Smooth muscle cell of the coronary artery (primary cell): Measurements from ENCODE around the gene MACROD1. TPM values are rescaled to one million over a fixed set of nuclear protein-coding genes. Genes with fewer than 3 reads are reported as not detected.

Experiments used
- total RNA-seq: library from RNA; depleted of rRNA; stranded (reverse); fragments of >200 nt; gene quantifications from 2 replicates; pipeline ENCODE4 v1.2.3, GENCODE V29; 2014; ENCODE audit warnings: low replicate concordance

MACROD1 gene
- total RNA-seq, result 24.5 and 25.4 TPM in 2 replicates

GRCh38 chr11:64165842-64166635, at the start of gene MACROD1:
TSS of gene MACROD1 (minus strand) at chr11:64166113. CDS start at chr11:64165994, 119 bp downstream.

DNA sequence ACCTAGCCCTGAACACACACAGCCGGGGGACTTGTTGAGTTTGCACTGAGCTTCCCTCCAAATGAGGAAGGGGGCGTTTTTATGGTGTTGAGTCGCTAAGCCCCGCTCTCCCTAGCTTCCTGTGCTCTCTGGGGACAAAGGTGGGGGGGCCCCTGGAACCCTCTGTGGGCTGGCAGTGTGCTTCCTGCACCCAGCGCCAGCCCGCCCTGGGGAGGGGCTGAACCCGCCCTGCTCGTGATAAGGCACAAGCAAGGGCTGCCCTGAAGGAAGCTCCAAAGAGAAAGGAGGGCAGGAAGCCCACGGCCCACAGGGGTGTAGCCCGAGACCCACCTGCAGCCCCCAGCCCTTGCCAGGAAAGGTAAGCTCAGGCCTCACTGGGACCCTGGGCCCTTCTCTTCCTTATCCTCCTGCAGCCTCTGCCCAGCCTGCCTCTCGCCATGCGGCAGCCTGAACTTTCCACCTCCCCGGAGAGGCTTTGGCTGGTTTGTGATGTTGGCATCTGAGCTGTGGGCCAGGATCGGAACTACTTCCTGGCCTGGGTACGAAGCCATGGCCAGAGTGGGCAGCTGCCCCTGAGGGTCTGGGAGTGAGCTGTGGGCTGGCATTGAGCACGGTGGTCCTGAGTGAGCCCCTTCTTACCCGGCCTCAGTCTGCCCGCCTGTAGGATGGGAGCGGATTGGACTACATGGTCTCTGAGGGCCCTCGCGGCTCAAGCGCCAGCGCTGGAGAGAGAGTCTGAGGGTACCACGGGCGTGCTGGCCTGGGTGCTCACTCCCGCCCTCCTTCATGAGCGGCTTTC, 40.7 kb upstream of the MACROD1 start, which contains the start of gene FERMT3:
Gene FERMT3, plus strand, starts transcription at position 265 of the 799 bp plus-strand sequence. CDS start 644 bp downstream, outside the sequence.

GRCh38 chr11:64185693-64186491, 20.0 kb upstream of the MACROD1 start, which contains the start of gene STIP1:
TSS of gene STIP1 (plus strand) at chr11:64186171. CDS start at chr11:64186262, 91 bp downstream.

GRCh38 chr11:64035576-64035975, 130.3 kb downstream of the MACROD1 start, which contains the start of gene FLRT1:
TSS of gene FLRT1 (plus strand) at chr11:64035931. CDS start at chr11:64116268, 80,337 bp downstream.

GRCh38 chr11:63986156-63986931, 179.6 kb downstream of the MACROD1 start, which contains the start of gene OTUB1:
TSS of gene OTUB1 (plus strand) at chr11:63986438. CDS start at chr11:63986457, 19 bp downstream.

GRCh38 chr11:63974259-63975143, 191.4 kb downstream of the MACROD1 start, which contains the start of gene COX8A:
TSS of gene COX8A (plus strand) at chr11:63974620. CDS start at chr11:63974681, 61 bp downstream.

Other genes starting within 250 kb of the MACROD1 start
- gene RCOR2, start 248.9 kb downstream of the MACROD1 start, total RNA-seq, result 0.70 and 4.5 TPM in 2 replicates
- gene NAA40, start 227.1 kb downstream of the MACROD1 start, total RNA-seq, result 9.3 and 13.5 TPM in 2 replicates
- 198 and 548 TPM in 2 replicates for gene COX8A, start 191.5 kb downstream of the MACROD1 start, total RNA-seq
- 59.2 and 63.1 TPM in 2 replicates for gene OTUB1, start 179.7 kb downstream of the MACROD1 start, total RNA-seq
- under 0.01 TPM in 1 of 2 replicates, not detected in the other for gene FLRT1, start 130.2 kb downstream of the MACROD1 start, total RNA-seq
- gene STIP1, start 20.1 kb upstream of the MACROD1 start, total RNA-seq, result 162 and 280 TPM in 2 replicates
- 8.0 and 10.7 TPM in 2 replicates for gene FERMT3, start 40.6 kb upstream of the MACROD1 start, total RNA-seq
- gene TRPT1, start 60.1 kb upstream of the MACROD1 start, total RNA-seq, result 32.9 and 42.8 TPM in 2 replicates
- gene NUDT22, start 60.2 kb upstream of the MACROD1 start, total RNA-seq, result 34.6 and 72.8 TPM in 2 replicates
- 11.7 and 12.6 TPM in 2 replicates for gene DNAJC4, start 64.4 kb upstream of the MACROD1 start, total RNA-seq
- 20.7 and 23.5 TPM in 2 replicates for gene VEGFB, start 68.5 kb upstream of the MACROD1 start, total RNA-seq
- 67.4 and 90.4 TPM in 2 replicates for gene FKBP2, start 75.0 kb upstream of the MACROD1 start, total RNA-seq
- 114 and 363 TPM in 2 replicates for gene PPP1R14B, start 80.8 kb upstream of the MACROD1 start, total RNA-seq
- 43.6 and 50.0 TPM in 2 replicates for gene PLCB3, start 85.4 kb upstream of the MACROD1 start, total RNA-seq
- gene BAD, start 118.6 kb upstream of the MACROD1 start, total RNA-seq, result 26.3 and 79.5 TPM in 2 replicates
- gene GPR137, start 119.7 kb upstream of the MACROD1 start, total RNA-seq, result 6.9 and 7.1 TPM in 2 replicates
- gene KCNK4, start 125.2 kb upstream of the MACROD1 start, total RNA-seq, result not detected in 2 replicates
- 0.15 and 0.23 TPM in 2 replicates for gene CATSPERZ, start 134.2 kb upstream of the MACROD1 start, total RNA-seq
- gene ESRRA, start 139.4 kb upstream of the MACROD1 start, total RNA-seq, result 22.8 and 29.8 TPM in 2 replicates
- 244 and 288 TPM in 2 replicates for gene TRMT112, start 151.4 kb upstream of the MACROD1 start, total RNA-seq
- gene PRDX5, start 152.0 kb upstream of the MACROD1 start, total RNA-seq, result 378 and 390 TPM in 2 replicates
- 0.12 and 3.2 TPM in 2 replicates for gene CCDC88B, start 174.1 kb upstream of the MACROD1 start, total RNA-seq
- gene RPS6KA4, start 193.0 kb upstream of the MACROD1 start, total RNA-seq, result 39.3 and 51.6 TPM in 2 replicates